Lower leg skin (tissue), 3 donors: ENCODE results near the gene MPRIP.

Experiments
- POLR2A ChIP-seq, 2 donors: fragments of 450-650 bp; IDR thresholded peaks; one replicate each; pipeline ENCODE4 v1.6.1; 2016 to 2017; ENCODE audit warnings: antibody characterized with exemption in 2 of 2, mild to moderate bottlenecking in 1 of 2, moderate library complexity in 1 of 2
- TF ChIP-seq, protein P1 (sequence below), 3 donors: fragments of 450-650 bp; IDR thresholded peaks; one replicate each; pipeline ENCODE4 v1.5.1; 2016; ENCODE audit warnings: antibody characterized with exemption in 3 of 3, mild to moderate bottlenecking in 3 of 3, moderate library complexity in 2 of 3

DNA sequence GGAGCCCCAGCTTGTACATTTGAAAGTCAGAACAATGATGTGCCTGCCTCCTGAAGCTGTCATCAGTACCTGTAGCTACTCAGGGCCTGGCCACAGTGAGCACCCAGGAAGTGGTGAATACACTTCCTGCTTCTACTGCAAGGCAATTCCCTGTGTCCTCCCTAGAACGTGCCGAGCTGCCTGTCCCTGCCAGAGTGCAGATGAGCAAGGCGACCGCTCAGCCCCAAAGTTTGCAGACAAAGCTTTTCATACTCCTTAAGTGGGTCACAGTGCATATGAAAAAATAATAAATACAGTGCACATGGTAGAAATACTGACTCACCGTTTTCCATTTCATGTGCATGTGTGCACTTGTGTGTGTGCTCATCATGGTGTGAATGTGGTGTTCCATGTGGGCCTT lies 77.3 kb downstream of the MPRIP start:
- TF ChIP-seq, protein P1, sequence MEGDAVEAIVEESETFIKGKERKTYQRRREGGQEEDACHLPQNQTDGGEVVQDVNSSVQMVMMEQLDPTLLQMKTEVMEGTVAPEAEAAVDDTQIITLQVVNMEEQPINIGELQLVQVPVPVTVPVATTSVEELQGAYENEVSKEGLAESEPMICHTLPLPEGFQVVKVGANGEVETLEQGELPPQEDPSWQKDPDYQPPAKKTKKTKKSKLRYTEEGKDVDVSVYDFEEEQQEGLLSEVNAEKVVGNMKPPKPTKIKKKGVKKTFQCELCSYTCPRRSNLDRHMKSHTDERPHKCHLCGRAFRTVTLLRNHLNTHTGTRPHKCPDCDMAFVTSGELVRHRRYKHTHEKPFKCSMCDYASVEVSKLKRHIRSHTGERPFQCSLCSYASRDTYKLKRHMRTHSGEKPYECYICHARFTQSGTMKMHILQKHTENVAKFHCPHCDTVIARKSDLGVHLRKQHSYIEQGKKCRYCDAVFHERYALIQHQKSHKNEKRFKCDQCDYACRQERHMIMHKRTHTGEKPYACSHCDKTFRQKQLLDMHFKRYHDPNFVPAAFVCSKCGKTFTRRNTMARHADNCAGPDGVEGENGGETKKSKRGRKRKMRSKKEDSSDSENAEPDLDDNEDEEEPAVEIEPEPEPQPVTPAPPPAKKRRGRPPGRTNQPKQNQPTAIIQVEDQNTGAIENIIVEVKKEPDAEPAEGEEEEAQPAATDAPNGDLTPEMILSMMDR (IDR thresholded peaks at IDR 0.05): no peak
- no peak for TF ChIP-seq POLR2A (IDR thresholded peaks at IDR 0.05)
